Measurements from ENCODE around the gene EIF3F. TPM values are rescaled to one million over a fixed set of nuclear protein-coding genes. Genes with fewer than 3 reads are reported as not detected.

Gene EIF3F
- total RNA-seq, 4 donors from 2014 or later, result 335 to 691 (median 463) TPM

GRCh38 chr11:8011371-8011770, 24.2 kb downstream of the EIF3F start:
- no peak for TF ChIP-seq POLR2AphosphoS5 (IDR thresholded peaks at IDR 0.05)
- TF ChIP-seq CTCF (IDR thresholded peaks at IDR 0.05), result no peak
- TF ChIP-seq EP300 (IDR thresholded peaks at IDR 0.05), result no peak
- no peak for TF ChIP-seq POLR2A (IDR thresholded peaks at IDR 0.05)
- Histone ChIP-seq H3K4me1 (no peaks in the 10 kb centered on the region), H3K9me3 (no peaks in the 10 kb centered on the region), H3K36me3 (no peaks in the 10 kb centered on the region), H3K27me3 (no peaks in the 10 kb centered on the region), H3K4me3 (no peak overlapping the region), H3K27ac (no peak overlapping the region)
- WGBS, result 84% methylated on average over 2 of the region's 2 CpGs
- DNase-seq (ENCODE audit: low spot score in 2 of 2), result peak in 1 of 2 donors; percentile 34

- TF ChIP-seq POLR2A (IDR thresholded peaks at IDR 0.05), result no peak
- TF ChIP-seq POLR2AphosphoS5 (IDR thresholded peaks at IDR 0.05), result no peak
- no peak for TF ChIP-seq EP300 (IDR thresholded peaks at IDR 0.05)
- no peak for TF ChIP-seq CTCF (IDR thresholded peaks at IDR 0.05)
- H3K4me3 ChIP-seq, result no peak overlapping the region
- no peaks in the 10 kb centered on the region for H3K4me1 ChIP-seq
- H3K36me3 ChIP-seq, result no peaks in the 10 kb centered on the region
- DNase-seq (ENCODE audit: low spot score in 2 of 2), result peak in 1 of 2 donors; percentile 32
- H3K27ac ChIP-seq, result no peak overlapping the region
- H3K9me3 ChIP-seq, result no peaks in the 10 kb centered on the region
- 58% methylated on average over 4 of the region's 4 CpGs for WGBS
- peaks cover 5% of the 10 kb centered on the region for H3K27me3 ChIP-seq
These were observed 24.9 kb downstream of the EIF3F start for GRCh38 chr11:8011981-8012444.

- H3K36me3 ChIP-seq, result no peaks in the 10 kb centered on the region
- TF ChIP-seq CTCF (IDR thresholded peaks at IDR 0.05) (no peak), POLR2AphosphoS5 (IDR thresholded peaks at IDR 0.05) (no peak), EP300 (IDR thresholded peaks at IDR 0.05) (no peak), POLR2A (IDR thresholded peaks at IDR 0.05) (no peak)
- 76% methylated on average over 5 of the region's 5 CpGs for WGBS
- peaks cover 8% of the 10 kb centered on the region for H3K4me1 ChIP-seq
- no peak overlapping the region for H3K4me3 ChIP-seq
- H3K27me3 ChIP-seq, result peaks cover 15% of the 10 kb centered on the region
- DNase-seq (ENCODE audit: low spot score in 2 of 2), result peak in 1 of 2 donors; percentile 55
- no peak overlapping the region for H3K27ac ChIP-seq
- H3K9me3 ChIP-seq, result no peaks in the 10 kb centered on the region
These were observed 26.7 kb downstream of the EIF3F start for GRCh38 chr11:8013833-8014232.

GRCh38 chr11:8015753-8016239, 28.7 kb downstream of the EIF3F start:
- Histone ChIP-seq H3K9me3 (no peaks in the 10 kb centered on the region), H3K4me1 (peaks cover 23% of the 10 kb centered on the region), H3K4me3 (no peak overlapping the region), H3K27ac (no peak overlapping the region), H3K36me3 (no peaks in the 10 kb centered on the region), H3K27me3 (peaks cover 33% of the 10 kb centered on the region)
- WGBS, result 77% methylated on average over 4 of the region's 4 CpGs
- no peak for TF ChIP-seq CTCF (IDR thresholded peaks at IDR 0.05)
- no peak for TF ChIP-seq POLR2AphosphoS5 (IDR thresholded peaks at IDR 0.05)
- no peak for TF ChIP-seq EP300 (IDR thresholded peaks at IDR 0.05)
- no peak for TF ChIP-seq POLR2A (IDR thresholded peaks at IDR 0.05)
- peak in 1 of 2 donors; percentile 58 for DNase-seq (ENCODE audit: low spot score in 2 of 2)

- peaks cover 23% of the 10 kb centered on the region for H3K4me1 ChIP-seq
- no peaks in the 10 kb centered on the region for H3K36me3 ChIP-seq
- WGBS, result 36% methylated on average over 4 of the region's 4 CpGs
- H3K4me3 ChIP-seq, result no peak overlapping the region
- no peak overlapping the region for H3K27ac ChIP-seq
- TF ChIP-seq EP300 (IDR thresholded peaks at IDR 0.05) (no peak), POLR2A (IDR thresholded peaks at IDR 0.05) (no peak), CTCF (IDR thresholded peaks at IDR 0.05) (no peak), POLR2AphosphoS5 (IDR thresholded peaks at IDR 0.05) (no peak)
- peaks cover 39% of the 10 kb centered on the region for H3K27me3 ChIP-seq
- peak; percentile 5 to 49 for DNase-seq (ENCODE audit: low spot score in 2 of 2)
- H3K9me3 ChIP-seq, result no peaks in the 10 kb centered on the region
These were observed 29.3 kb downstream of the EIF3F start for GRCh38 chr11:8016440-8016839.

All from suprapubic skin (tissue), 4 donors.